Endothelial cell of umbilical vein (primary cell): ENCODE results near the gene STYXL1. TPM values are rescaled to one million over a fixed set of nuclear protein-coding genes. Genes with fewer than 3 reads are reported as not detected.

Experiments
- BruUV-seq: library from RNA; stranded (reverse); fragments of 400-500 nt; replicated peaks from 2 replicates; lab custom pipeline; 2021; lab: Mats Ljungman, UMichigan
- CTCF ChIA-PET: fragments of 300-600, 350-600 bp; sonication (Branson Sonifier 250); formaldehyde crosslinking; loops from one replicate; lab custom pipeline; 2021; ENCODE audit warnings: antibody characterized with exemption, inconsistent platforms; lab: Charles Lee
- POLR2A ChIA-PET: fragments of 300-600, 350-600 bp; sonication (Branson Sonifier 250); formaldehyde crosslinking; loops from one replicate; lab custom pipeline; 2021; ENCODE audit warnings: antibody characterized with exemption, inconsistent platforms; lab: Charles Lee
- DNase-seq: peaks from one replicate; pipeline ENCODE4 v3.0.0-alpha.2; 2011; ENCODE audit warnings: low read depth, low spot score
- FAIRE-seq: peaks from 2 replicates; lab custom pipeline; 2011; peaks lifted over from hg19 to GRCh38; lab: Jason Lieb, UNC
- H2AFZ ChIP-seq: 2 replicates; pipeline ENCODE4 v1.6.0; 2012; ENCODE audit warnings: low read depth, low read length, control low read depth, inconsistent platforms
- H3K27ac ChIP-seq: 2 replicates; pipeline ENCODE4 v1.5.1; 2011; ENCODE audit warnings: low read depth, mild to moderate bottlenecking, control low read depth, low read length, moderate library complexity; ENCODE audit not compliant: insufficient read depth
- H3K27me3 ChIP-seq, 2 experiments: 2 replicates each; pipeline versions ENCODE4 v1.6.0 to v1.6.1; 2011; ENCODE audit warnings: low read length in 2 of 2, mixed read lengths in 1 of 2; ENCODE audit not compliant: control insufficient read depth in 2 of 2, insufficient read depth in 2 of 2
- H3K36me3 ChIP-seq, 2 experiments: 2 replicates in 1 of 2; 3 replicates in 1 of 2; pipeline ENCODE4 v1.5.1; 2011; ENCODE audit warnings: low read length in 2 of 2, mild to moderate bottlenecking in 1 of 2, moderate library complexity in 1 of 2; ENCODE audit not compliant: control insufficient read depth in 2 of 2, insufficient read depth in 2 of 2; ENCODE audit errors: extremely low read depth in 1 of 2
- H3K4me1 ChIP-seq: 3 replicates; pipeline ENCODE4 v1.5.1; 2011; ENCODE audit warnings: mild to moderate bottlenecking, low read length; ENCODE audit not compliant: control insufficient read depth, insufficient read depth; ENCODE audit errors: extremely low read depth
- H3K4me2 ChIP-seq: 2 replicates; pipeline ENCODE4 v1.6.1; 2011; ENCODE audit warnings: low read length, control low read depth, mixed read lengths; ENCODE audit not compliant: insufficient read depth
- H3K4me3 ChIP-seq, 3 experiments: fragments of 200-600 bp in 1 of 3; sonication (generic), shearing (Covaris generic) in 1 of 3; replicated peaks in 1 of 3; 2 replicates each; pipeline ENCODE4 v1.5.1; 2011 to 2016; ENCODE audit warnings: control low read depth in 3 of 3, low read length in 3 of 3, mild to moderate bottlenecking in 2 of 3, inconsistent platforms in 1 of 3, low read depth in 1 of 3, moderate library complexity in 1 of 3; ENCODE audit not compliant: insufficient read depth in 1 of 3
- H3K79me2 ChIP-seq: 2 replicates; pipeline ENCODE4 v1.6.0; 2012; ENCODE audit warnings: low read length, inconsistent platforms; ENCODE audit not compliant: control insufficient read depth, insufficient read depth
- H3K9ac ChIP-seq: replicated peaks from 2 replicates; pipeline ENCODE3; 2011; ENCODE audit warnings: low read length, control low read depth; ENCODE audit not compliant: insufficient read depth; ENCODE audit errors: extremely low read depth
- H3K9me1 ChIP-seq: replicated peaks from 3 replicates; pipeline ENCODE4 v1.6.0; 2011; ENCODE audit warnings: mild to moderate bottlenecking, low read length; ENCODE audit not compliant: control insufficient read depth, insufficient read depth; ENCODE audit errors: extremely low read depth
- H3K9me3 ChIP-seq: replicated peaks from 2 replicates; pipeline ENCODE4 v1.5.1; 2012; ENCODE audit warnings: low read length, inconsistent platforms; ENCODE audit not compliant: control insufficient read depth, insufficient read depth
- H4K20me1 ChIP-seq: replicated peaks from 2 replicates; pipeline ENCODE3; 2011; ENCODE audit warnings: mild to moderate bottlenecking, low read length; ENCODE audit not compliant: control insufficient read depth, insufficient read depth; ENCODE audit errors: extremely low read depth
- EZH2 ChIP-seq: IDR thresholded peaks from 2 replicates; pipeline ENCODE4 v1.6.1; 2012; ENCODE audit warnings: borderline replicate concordance, low read depth, mild to moderate bottlenecking, moderate library complexity, low read length, inconsistent platforms; ENCODE audit not compliant: severe bottlenecking
- FOS ChIP-seq: IDR thresholded peaks from 2 replicates; pipeline ENCODE4 v1.6.1; 2011; ENCODE audit warnings: mild to moderate bottlenecking, low read length, moderate library complexity, borderline replicate concordance; ENCODE audit not compliant: insufficient read depth
- GATA2 ChIP-seq: IDR thresholded peaks from 2 replicates; pipeline ENCODE4 v1.7.0; 2011; ENCODE audit warnings: low read depth, mild to moderate bottlenecking, moderate library complexity, mixed read lengths, low read length; ENCODE audit not compliant: insufficient read length, insufficient read depth
- JUN ChIP-seq: IDR thresholded peaks from 2 replicates; pipeline ENCODE4 v1.6.1; 2011; ENCODE audit warnings: borderline replicate concordance, low read depth; ENCODE audit not compliant: insufficient read length, insufficient read depth
- MAX ChIP-seq: IDR thresholded peaks from 2 replicates; pipeline ENCODE4 v1.6.1; 2011; ENCODE audit not compliant: insufficient read depth, insufficient read length
- MYC ChIP-seq: IDR thresholded peaks from one replicate; pipeline ENCODE4 v1.6.1; 2011; ENCODE audit warnings: mild to moderate bottlenecking, low read depth, low read length
- POLR2A ChIP-seq: IDR thresholded peaks from 2 replicates; pipeline ENCODE4 v1.6.1; 2012; ENCODE audit warnings: low read depth, mild to moderate bottlenecking, control low read depth, low read length
- POLR2AphosphoS5 ChIP-seq: IDR thresholded peaks from 2 replicates; pipeline ENCODE4 v1.6.1; 2012; ENCODE audit warnings: low read depth, mild to moderate bottlenecking, control low read depth, low read length, moderate library complexity; ENCODE audit not compliant: insufficient read depth
- dilution Hi-C: fragments of 300-500 bp; cut with MboI; formaldehyde crosslinking; loops from one replicate; pipeline ENCODE4 v1.15.0; 2019; ENCODE audit warnings: low sequenced_read_pairs; ENCODE audit not compliant: extremely low pct_ligation_motif_present
- intact Hi-C: fragments of 100-400 bp; cut with micrococcal nuclease; formaldehyde crosslinking; loops from one replicate; pipeline ENCODE4 v1.10.0; 2022
- polyA plus RNA-seq, 4 experiments: library from polyadenylated mRNA; depleted of rRNA in 3 of 4; stranded (reverse) in 3 of 4; unstranded in 1 of 4; fragments of >200 nt; gene quantifications; 2 replicates each; pipeline versions ENCODE4 v1.2.1 to v1.2.3, GENCODE V29; 2011 to 2012; ENCODE audit warnings: missing spikeins in 1 of 4
- total RNA-seq: library from RNA; stranded (reverse); gene quantifications from 2 replicates; pipeline ENCODE4 v1.2.3, GENCODE V29; 2021
- TF ChIP-seq, protein P1 (sequence below), 2 donors: IDR thresholded peaks; 1 replicate in 1 of 2; 2 replicates in 1 of 2; pipeline ENCODE4 v1.5.1; 2011; ENCODE audit warnings: low read length in 2 of 2, mild to moderate bottlenecking in 2 of 2, moderate library complexity in 2 of 2, control low read depth in 1 of 2, inconsistent platforms in 1 of 2, low read depth in 1 of 2; ENCODE audit not compliant: insufficient read depth in 1 of 2; ENCODE audit errors: extremely low read depth in 1 of 2

The STYXL1 gene
- total and polyA plus RNA-seq, 2 donors (not counting 3 experiments of a cell fraction or from before 2014, with no cell fraction given), result 23.0 to 67.6 TPM

- Histone ChIP-seq H3K4me1 (peaks cover 4% of the 10 kb centered on the region), H3K4me2 (no peak overlapping the region), H3K27me3 (no peaks in the 10 kb centered on the region), H3K9me1 (no peaks in the 10 kb centered on the region), H3K79me2 (no peaks in the 10 kb centered on the region), H3K9ac (no peak overlapping the region), H2AFZ (no peak overlapping the region), H4K20me1 (no peaks in the 10 kb centered on the region), H3K4me3 (no peak overlapping the region), H3K27ac (no peak overlapping the region), H3K36me3 (no peaks in the 10 kb centered on the region), H3K9me3 (no peaks in the 10 kb centered on the region)
- ChIA-PET CTCF (interaction anchor here (1.1 to 7.3 kb wide), 3 partner anchors 31 to 191 kb away, joined by 3 to 63 read pairs (median 15); no protein-coding TSS in a partner anchor), POLR2A (no interaction called here)
- FAIRE-seq (no peak), DNase-seq (no peak)
- intact Hi-C loops, result no loop called here
- BruUV-seq, result no TSS peak
- dilution Hi-C loops, result no loop called here
- TF ChIP-seq GATA2 (no peak), MAX (no peak), EZH2 (no peak), MYC (no peak), POLR2AphosphoS5 (no peak), POLR2A (no peak), FOS (no peak), JUN (no peak)
- TF ChIP-seq, protein P1, sequence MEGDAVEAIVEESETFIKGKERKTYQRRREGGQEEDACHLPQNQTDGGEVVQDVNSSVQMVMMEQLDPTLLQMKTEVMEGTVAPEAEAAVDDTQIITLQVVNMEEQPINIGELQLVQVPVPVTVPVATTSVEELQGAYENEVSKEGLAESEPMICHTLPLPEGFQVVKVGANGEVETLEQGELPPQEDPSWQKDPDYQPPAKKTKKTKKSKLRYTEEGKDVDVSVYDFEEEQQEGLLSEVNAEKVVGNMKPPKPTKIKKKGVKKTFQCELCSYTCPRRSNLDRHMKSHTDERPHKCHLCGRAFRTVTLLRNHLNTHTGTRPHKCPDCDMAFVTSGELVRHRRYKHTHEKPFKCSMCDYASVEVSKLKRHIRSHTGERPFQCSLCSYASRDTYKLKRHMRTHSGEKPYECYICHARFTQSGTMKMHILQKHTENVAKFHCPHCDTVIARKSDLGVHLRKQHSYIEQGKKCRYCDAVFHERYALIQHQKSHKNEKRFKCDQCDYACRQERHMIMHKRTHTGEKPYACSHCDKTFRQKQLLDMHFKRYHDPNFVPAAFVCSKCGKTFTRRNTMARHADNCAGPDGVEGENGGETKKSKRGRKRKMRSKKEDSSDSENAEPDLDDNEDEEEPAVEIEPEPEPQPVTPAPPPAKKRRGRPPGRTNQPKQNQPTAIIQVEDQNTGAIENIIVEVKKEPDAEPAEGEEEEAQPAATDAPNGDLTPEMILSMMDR (IDR thresholded peaks at IDR 0.05; ENCODE audit: extremely low read depth in 1 of 2, insufficient read depth in 1 of 2, low read depth in 1 of 2, low read length in 2 of 2), result no peak
Measured at GRCh38 chr7:76071316-76072242, 23.8 kb upstream of the STYXL1 start.
